MCF 10A (cell line): ENCODE results near the gene KPNA2. TPM values are rescaled to one million over a fixed set of nuclear protein-coding genes. Genes with fewer than 3 reads are reported as not detected.

ENCODE experiments used
- BruUV-seq: library from RNA; stranded (reverse); fragments of 400-500 nt; replicated peaks from 2 replicates; lab custom pipeline; 2021; lab: Mats Ljungman, UMichigan
- CTCF ChIA-PET: fragments of 300-600 bp; sonication (Branson Sonifier 250); formaldehyde crosslinking; extraction: SDS; loops from one replicate; lab custom pipeline; 2021; ENCODE audit warnings: antibody characterized with exemption, inconsistent platforms; lab: Yijun Ruan, JAX
- POLR2A ChIA-PET: fragments of 300-600, 350-650 bp; sonication (Branson Sonifier 250); formaldehyde crosslinking; extraction: SDS; loops from one replicate; lab custom pipeline; 2020; ENCODE audit warnings: antibody characterized with exemption, inconsistent platforms; lab: Yijun Ruan, JAX
- DNase-seq: peaks from one replicate; pipeline ENCODE4 v3.0.0-alpha.2; 2018; ENCODE audit not compliant: unreplicated experiment
- H3K27ac Mint-ChIP-seq: one replicate; pipeline ENCODE4 v1.8.0; 2022; ENCODE audit warnings: mild to moderate bottlenecking, low read depth, mixed read lengths; ENCODE audit not compliant: unreplicated experiment
- H3K27me3 Mint-ChIP-seq: one replicate; pipeline ENCODE4 v1.8.0; 2022; ENCODE audit warnings: mixed read lengths; ENCODE audit not compliant: insufficient read depth, unreplicated experiment
- H3K36me3 Mint-ChIP-seq: one replicate; pipeline ENCODE4 v1.8.0; 2022; ENCODE audit warnings: mild to moderate bottlenecking, moderate library complexity, mixed read lengths; ENCODE audit not compliant: insufficient read depth, unreplicated experiment
- H3K4me1 Mint-ChIP-seq: one replicate; pipeline ENCODE4 v1.8.0; 2022; ENCODE audit warnings: mixed read lengths; ENCODE audit not compliant: insufficient read depth, unreplicated experiment
- H3K4me3 Mint-ChIP-seq: one replicate; pipeline ENCODE4 v1.8.0; 2022; ENCODE audit warnings: mild to moderate bottlenecking, moderate library complexity, mixed read lengths; ENCODE audit not compliant: unreplicated experiment
- H3K9me3 Mint-ChIP-seq: one replicate; pipeline ENCODE4 v1.8.0; 2022; ENCODE audit warnings: mixed read lengths; ENCODE audit not compliant: unreplicated experiment
- intact Hi-C: fragments of 100-400 bp; cut with micrococcal nuclease; formaldehyde crosslinking; loops from 2 replicates; pipeline ENCODE4 v1.14.1; 2022
- total RNA-seq: library from RNA; stranded (reverse); gene quantifications from 2 replicates; pipeline ENCODE4 v1.2.3, GENCODE V29; 2022
- TF ChIP-seq, protein P1 (sequence below): fragments of 200-600 bp; IDR thresholded peaks from one replicate; pipeline ENCODE4 v1.8.0; 2022; ENCODE audit warnings: antibody characterized with exemption, mild to moderate bottlenecking; ENCODE audit not compliant: unreplicated experiment

The KPNA2 gene
- total RNA-seq, 1 experiment from 2014 or later: 132 TPM

DNA sequence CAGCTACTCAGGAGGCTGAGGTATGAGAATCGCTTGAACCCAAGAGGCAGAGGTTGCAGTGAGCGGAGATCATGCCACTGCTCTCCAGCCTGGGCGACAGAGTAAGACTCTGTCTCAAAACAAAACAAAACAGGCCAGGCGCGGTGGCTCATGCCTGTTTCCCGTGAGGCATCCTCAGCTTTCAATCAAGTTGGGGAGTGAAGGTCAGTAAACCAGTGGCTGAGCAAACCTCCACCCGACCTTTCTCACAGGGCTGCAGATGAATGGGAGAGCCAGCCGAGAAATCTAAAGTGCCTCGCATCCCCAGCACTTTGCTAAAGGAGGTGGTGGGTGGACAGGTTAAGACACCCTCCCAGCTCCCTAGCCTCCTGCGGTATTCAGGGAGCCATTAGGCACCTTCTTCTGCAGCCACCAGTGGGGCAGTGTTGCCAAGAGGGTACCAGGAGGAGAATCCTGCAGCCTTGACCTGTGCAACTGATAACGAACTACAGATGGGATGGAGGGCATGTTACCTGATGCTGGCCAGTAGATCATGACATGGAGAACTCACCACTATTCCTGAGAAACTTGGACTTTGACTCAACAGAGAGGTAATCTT is 59.0 kb downstream of the KPNA2 start:
- CTCF ChIA-PET: no interaction called here
- Mint-ChIP-seq H3K4me3 (no peak overlapping the region), H3K27me3 (no peaks in the 10 kb centered on the region), H3K36me3 (no peaks in the 10 kb centered on the region), H3K27ac (no peak overlapping the region), H3K9me3 (no peaks in the 10 kb centered on the region), H3K4me1 (peaks cover 5% of the 10 kb centered on the region)
- intact Hi-C loops: no loop called here
- BruUV-seq: no TSS peak
- TF ChIP-seq, protein P1, sequence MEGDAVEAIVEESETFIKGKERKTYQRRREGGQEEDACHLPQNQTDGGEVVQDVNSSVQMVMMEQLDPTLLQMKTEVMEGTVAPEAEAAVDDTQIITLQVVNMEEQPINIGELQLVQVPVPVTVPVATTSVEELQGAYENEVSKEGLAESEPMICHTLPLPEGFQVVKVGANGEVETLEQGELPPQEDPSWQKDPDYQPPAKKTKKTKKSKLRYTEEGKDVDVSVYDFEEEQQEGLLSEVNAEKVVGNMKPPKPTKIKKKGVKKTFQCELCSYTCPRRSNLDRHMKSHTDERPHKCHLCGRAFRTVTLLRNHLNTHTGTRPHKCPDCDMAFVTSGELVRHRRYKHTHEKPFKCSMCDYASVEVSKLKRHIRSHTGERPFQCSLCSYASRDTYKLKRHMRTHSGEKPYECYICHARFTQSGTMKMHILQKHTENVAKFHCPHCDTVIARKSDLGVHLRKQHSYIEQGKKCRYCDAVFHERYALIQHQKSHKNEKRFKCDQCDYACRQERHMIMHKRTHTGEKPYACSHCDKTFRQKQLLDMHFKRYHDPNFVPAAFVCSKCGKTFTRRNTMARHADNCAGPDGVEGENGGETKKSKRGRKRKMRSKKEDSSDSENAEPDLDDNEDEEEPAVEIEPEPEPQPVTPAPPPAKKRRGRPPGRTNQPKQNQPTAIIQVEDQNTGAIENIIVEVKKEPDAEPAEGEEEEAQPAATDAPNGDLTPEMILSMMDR: no peak
- no peak for DNase-seq
- POLR2A ChIA-PET: no interaction called here

DNA sequence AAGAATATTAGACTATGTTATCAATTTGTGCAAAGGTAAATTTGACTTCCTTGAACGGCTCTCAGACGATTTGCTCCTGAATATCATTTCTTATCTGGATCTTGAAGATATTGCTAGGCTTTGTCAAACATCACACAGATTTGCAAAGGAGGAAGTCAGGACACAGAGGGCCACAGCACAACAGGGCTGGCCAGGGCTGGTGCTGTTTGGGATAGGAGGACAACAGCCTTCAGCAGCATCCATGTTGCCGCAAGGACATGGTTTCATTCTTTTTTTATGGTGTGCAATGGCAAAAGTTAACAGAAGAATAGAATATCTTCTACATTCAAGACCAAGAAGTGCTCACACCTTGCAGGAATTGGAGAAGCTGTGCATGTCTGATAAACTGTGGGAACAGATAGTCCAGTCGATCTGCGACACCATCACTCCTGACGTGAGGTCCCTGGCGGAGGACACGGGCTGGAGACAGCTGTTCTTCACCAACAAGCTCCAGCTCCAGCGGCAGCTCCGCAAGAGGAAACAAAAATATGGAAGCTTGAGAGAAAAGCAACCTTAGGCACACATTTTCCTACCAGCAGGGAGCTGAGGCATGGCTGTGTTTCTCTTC is 59.8 kb downstream of the KPNA2 start:
- Mint-ChIP-seq H3K4me1 (no peaks in the 10 kb centered on the region), H3K4me3 (no peak overlapping the region), H3K27ac (no peak overlapping the region), H3K9me3 (no peaks in the 10 kb centered on the region), H3K27me3 (no peaks in the 10 kb centered on the region), H3K36me3 (no peaks in the 10 kb centered on the region)
- POLR2A ChIA-PET: no interaction called here
- CTCF ChIA-PET: no interaction called here
- TF ChIP-seq, protein P1: no peak
- no TSS peak for BruUV-seq
- intact Hi-C loops: no loop called here
- no peak for DNase-seq

DNA sequence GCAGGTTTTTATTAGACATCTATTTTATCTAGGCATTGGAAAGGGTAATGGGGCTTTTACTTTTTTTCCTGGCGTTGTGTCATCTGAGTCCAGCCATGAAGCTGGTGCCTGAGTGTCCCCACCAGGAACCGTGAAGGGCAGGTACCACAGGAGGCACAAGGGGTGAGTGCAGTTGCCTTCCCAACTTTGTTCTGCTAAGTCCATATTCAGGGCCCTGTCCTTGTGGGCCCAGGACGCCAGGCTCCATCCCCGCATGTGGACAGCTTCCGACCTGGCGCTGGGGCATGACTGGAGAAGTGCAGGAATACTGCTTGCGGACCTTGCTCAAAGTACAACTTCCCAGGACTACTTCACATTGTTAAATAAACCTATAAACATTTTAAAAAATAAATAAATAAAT is 60.6 kb downstream of the KPNA2 start:
- intact Hi-C loops: no loop called here
- TF ChIP-seq, protein P1: no peak
- CTCF ChIA-PET: no interaction called here

More for the DNA sequence above, 60.6 kb downstream of the KPNA2 start:
- H3K36me3 Mint-ChIP-seq: no peaks in the 10 kb centered on the region
- no peak for DNase-seq
- no peaks in the 10 kb centered on the region for H3K9me3 Mint-ChIP-seq
- no peaks in the 10 kb centered on the region for H3K27me3 Mint-ChIP-seq
- no TSS peak for BruUV-seq
- POLR2A ChIA-PET: no interaction called here
- no peak overlapping the region for H3K27ac Mint-ChIP-seq
- no peak overlapping the region for H3K4me3 Mint-ChIP-seq
- H3K4me1 Mint-ChIP-seq: no peaks in the 10 kb centered on the region

Other genes starting within 250 kb of the KPNA2 start
- 54.9 and 63.7 TPM in 2 replicates for gene BPTF, start 210.2 kb upstream of the KPNA2 start, total RNA-seq
- gene C17orf58, start 39.3 kb upstream of the KPNA2 start, total RNA-seq: 9.5 and 12.9 TPM in 2 replicates
- gene AMZ2, start 212.3 kb downstream of the KPNA2 start, total RNA-seq: 127 and 147 TPM in 2 replicates